ENCODE results near the gene MRE11.

Gene MRE11

GRCh38 chr11:94493281-94494125, at the start of gene MRE11, which contains the start of gene ANKRD49:
TSS of gene MRE11 (minus strand) at chr11:94493844. CDS start at chr11:94492801, 1,043 bp downstream.
TSS of gene ANKRD49 (plus strand) at chr11:94493984. CDS start at chr11:94496694, 2,710 bp downstream.
- H3K9me3 ChIP-seq (ENCODE audit: control insufficient read depth in 1 of 2, low read length in 2 of 2): no peaks in the 10 kb centered on the region
- H3K4me3 ChIP-seq (ENCODE audit: low read depth in 1 of 2, low read length in 2 of 2): peak within 1 kb of the TSS; percentile 98 to 99
- peaks cover 20 to 40% of the 10 kb centered on the region in 2 donors for H3K36me3 ChIP-seq (ENCODE audit: control insufficient read depth in 1 of 2, insufficient read depth in 2 of 2, low read length in 2 of 2)
- peaks cover 19% of the 10 kb centered on the region in 2 donors for H3K4me1 ChIP-seq (ENCODE audit: control insufficient read depth in 1 of 2, insufficient read depth in 2 of 2, low read length in 2 of 2)
- peak within 1 kb of the TSS; percentile 27 for H3K27ac ChIP-seq (ENCODE audit: low read depth, low read length)
- no peaks in the 10 kb centered on the region for H3K27me3 ChIP-seq (ENCODE audit: control insufficient read depth in 1 of 2, insufficient read depth in 2 of 2, low read length in 2 of 2)
- H3K9ac ChIP-seq (ENCODE audit: low read depth in 1 of 2, low read length in 2 of 2): peak within 1 kb of the TSS; percentile 91

- H3K4me1 ChIP-seq (ENCODE audit: control insufficient read depth in 1 of 2, insufficient read depth in 2 of 2, low read length in 2 of 2): peaks cover 32 to 36% of the 10 kb centered on the region in 2 donors
- H3K36me3 ChIP-seq (ENCODE audit: control insufficient read depth in 1 of 2, insufficient read depth in 2 of 2, low read length in 2 of 2): no peaks in the 10 kb centered on the region
- no peak overlapping the region for H3K27ac ChIP-seq (ENCODE audit: low read depth, low read length)
- no peaks in the 10 kb centered on the region for H3K9me3 ChIP-seq (ENCODE audit: control insufficient read depth in 1 of 2, low read length in 2 of 2)
- no peaks in the 10 kb centered on the region for H3K27me3 ChIP-seq (ENCODE audit: control insufficient read depth in 1 of 2, insufficient read depth in 2 of 2, low read length in 2 of 2)
- H3K9ac ChIP-seq (ENCODE audit: low read depth in 1 of 2, low read length in 2 of 2): no peak overlapping the region
- no peak overlapping the region for H3K4me3 ChIP-seq (ENCODE audit: low read depth in 1 of 2, low read length in 2 of 2)
These were observed 45.8 kb upstream of the MRE11 start for GRCh38 chr11:94539420-94539819.

GRCh38 chr11:94537031-94537600, 43.5 kb upstream of the MRE11 start:
- no peaks in the 10 kb centered on the region for H3K36me3 ChIP-seq (ENCODE audit: control insufficient read depth in 1 of 2, insufficient read depth in 2 of 2, low read length in 2 of 2)
- no peaks in the 10 kb centered on the region for H3K27me3 ChIP-seq (ENCODE audit: control insufficient read depth in 1 of 2, insufficient read depth in 2 of 2, low read length in 2 of 2)
- H3K4me1 ChIP-seq (ENCODE audit: control insufficient read depth in 1 of 2, insufficient read depth in 2 of 2, low read length in 2 of 2): peaks cover 28 to 32% of the 10 kb centered on the region in 2 donors
- H3K27ac ChIP-seq (ENCODE audit: low read depth, low read length): no peak overlapping the region
- no peaks in the 10 kb centered on the region for H3K9me3 ChIP-seq (ENCODE audit: control insufficient read depth in 1 of 2, low read length in 2 of 2)
- no peak overlapping the region for H3K4me3 ChIP-seq (ENCODE audit: low read depth in 1 of 2, low read length in 2 of 2)
- no peak overlapping the region for H3K9ac ChIP-seq (ENCODE audit: low read depth in 1 of 2, low read length in 2 of 2)

- Histone ChIP-seq H3K27ac (ENCODE audit: low read depth, low read length) (no peak overlapping the region), H3K4me1 (ENCODE audit: control insufficient read depth in 1 of 2, insufficient read depth in 2 of 2, low read length in 2 of 2) (peaks cover 25 to 32% of the 10 kb centered on the region in 2 donors), H3K27me3 (ENCODE audit: control insufficient read depth in 1 of 2, insufficient read depth in 2 of 2, low read length in 2 of 2) (no peaks in the 10 kb centered on the region), H3K4me3 (ENCODE audit: low read depth in 1 of 2, low read length in 2 of 2) (peak overlapping the region in 1 of 2 donors; percentile 4), H3K9me3 (ENCODE audit: control insufficient read depth in 1 of 2, low read length in 2 of 2) (no peaks in the 10 kb centered on the region), H3K36me3 (ENCODE audit: control insufficient read depth in 1 of 2, insufficient read depth in 2 of 2, low read length in 2 of 2) (no peaks in the 10 kb centered on the region), H3K9ac (ENCODE audit: low read depth in 1 of 2, low read length in 2 of 2) (no peak overlapping the region)
These were observed 42.7 kb upstream of the MRE11 start for GRCh38 chr11:94536386-94536785.

GRCh38 chr11:94533696-94534630, 40.3 kb upstream of the MRE11 start:
- H3K4me3 ChIP-seq (ENCODE audit: low read depth in 1 of 2, low read length in 2 of 2): no peak overlapping the region
- no peaks in the 10 kb centered on the region for H3K36me3 ChIP-seq (ENCODE audit: control insufficient read depth in 1 of 2, insufficient read depth in 2 of 2, low read length in 2 of 2)
- no peak overlapping the region for H3K27ac ChIP-seq (ENCODE audit: low read depth, low read length)
- peaks cover 16 to 25% of the 10 kb centered on the region in 2 donors for H3K4me1 ChIP-seq (ENCODE audit: control insufficient read depth in 1 of 2, insufficient read depth in 2 of 2, low read length in 2 of 2)
- H3K27me3 ChIP-seq (ENCODE audit: control insufficient read depth in 1 of 2, insufficient read depth in 2 of 2, low read length in 2 of 2): no peaks in the 10 kb centered on the region
- H3K9ac ChIP-seq (ENCODE audit: low read depth in 1 of 2, low read length in 2 of 2): no peak overlapping the region
- no peaks in the 10 kb centered on the region for H3K9me3 ChIP-seq (ENCODE audit: control insufficient read depth in 1 of 2, low read length in 2 of 2)

- H3K9me3 ChIP-seq (ENCODE audit: control insufficient read depth in 1 of 2, low read length in 2 of 2): no peaks in the 10 kb centered on the region
- H3K36me3 ChIP-seq (ENCODE audit: control insufficient read depth in 1 of 2, insufficient read depth in 2 of 2, low read length in 2 of 2): no peaks in the 10 kb centered on the region
- no peak overlapping the region for H3K9ac ChIP-seq (ENCODE audit: low read depth in 1 of 2, low read length in 2 of 2)
- H3K27ac ChIP-seq (ENCODE audit: low read depth, low read length): no peak overlapping the region
- peaks cover 13 to 25% of the 10 kb centered on the region in 2 donors for H3K4me1 ChIP-seq (ENCODE audit: control insufficient read depth in 1 of 2, insufficient read depth in 2 of 2, low read length in 2 of 2)
- no peak overlapping the region for H3K4me3 ChIP-seq (ENCODE audit: low read depth in 1 of 2, low read length in 2 of 2)
- H3K27me3 ChIP-seq (ENCODE audit: control insufficient read depth in 1 of 2, insufficient read depth in 2 of 2, low read length in 2 of 2): no peaks in the 10 kb centered on the region
These were observed 39.6 kb upstream of the MRE11 start for GRCh38 chr11:94533206-94533605.

GRCh38 chr11:94532211-94532610, 38.6 kb upstream of the MRE11 start:
- Histone ChIP-seq H3K27me3 (ENCODE audit: control insufficient read depth in 1 of 2, insufficient read depth in 2 of 2, low read length in 2 of 2) (no peaks in the 10 kb centered on the region), H3K27ac (ENCODE audit: low read depth, low read length) (no peak overlapping the region), H3K4me3 (ENCODE audit: low read depth in 1 of 2, low read length in 2 of 2) (no peak overlapping the region)

GRCh38 chr11:94528551-94528950, 34.9 kb upstream of the MRE11 start:
- no peak overlapping the region for H3K27ac ChIP-seq (ENCODE audit: low read depth, low read length)
- no peaks in the 10 kb centered on the region for H3K27me3 ChIP-seq (ENCODE audit: control insufficient read depth in 1 of 2, insufficient read depth in 2 of 2, low read length in 2 of 2)
- no peak overlapping the region for H3K9ac ChIP-seq (ENCODE audit: low read depth in 1 of 2, low read length in 2 of 2)
- no peaks in the 10 kb centered on the region for H3K9me3 ChIP-seq (ENCODE audit: control insufficient read depth in 1 of 2, low read length in 2 of 2)
- no peak overlapping the region for H3K4me3 ChIP-seq (ENCODE audit: low read depth in 1 of 2, low read length in 2 of 2)
- H3K4me1 ChIP-seq (ENCODE audit: control insufficient read depth in 1 of 2, insufficient read depth in 2 of 2, low read length in 2 of 2): peaks cover 5 to 9% of the 10 kb centered on the region in 2 donors
- H3K36me3 ChIP-seq (ENCODE audit: control insufficient read depth in 1 of 2, insufficient read depth in 2 of 2, low read length in 2 of 2): no peaks in the 10 kb centered on the region

More at GRCh38 chr11:94532211-94532610, 38.6 kb upstream of the MRE11 start:
- H3K9ac ChIP-seq (ENCODE audit: low read depth in 1 of 2, low read length in 2 of 2): no peak overlapping the region
- H3K36me3 ChIP-seq (ENCODE audit: control insufficient read depth in 1 of 2, insufficient read depth in 2 of 2, low read length in 2 of 2): no peaks in the 10 kb centered on the region
- no peaks in the 10 kb centered on the region for H3K9me3 ChIP-seq (ENCODE audit: control insufficient read depth in 1 of 2, low read length in 2 of 2)
- H3K4me1 ChIP-seq (ENCODE audit: control insufficient read depth in 1 of 2, insufficient read depth in 2 of 2, low read length in 2 of 2): peaks cover 6 to 18% of the 10 kb centered on the region in 2 donors

GRCh38 chr11:94526645-94527438, 33.2 kb upstream of the MRE11 start:
- Histone ChIP-seq H3K36me3 (ENCODE audit: control insufficient read depth in 1 of 2, insufficient read depth in 2 of 2, low read length in 2 of 2) (no peaks in the 10 kb centered on the region), H3K27me3 (ENCODE audit: control insufficient read depth in 1 of 2, insufficient read depth in 2 of 2, low read length in 2 of 2) (no peaks in the 10 kb centered on the region), H3K4me1 (ENCODE audit: control insufficient read depth in 1 of 2, insufficient read depth in 2 of 2, low read length in 2 of 2) (peaks cover 5 to 7% of the 10 kb centered on the region in 2 donors), H3K9ac (ENCODE audit: low read depth in 1 of 2, low read length in 2 of 2) (no peak overlapping the region), H3K9me3 (ENCODE audit: control insufficient read depth in 1 of 2, low read length in 2 of 2) (no peaks in the 10 kb centered on the region), H3K4me3 (ENCODE audit: low read depth in 1 of 2, low read length in 2 of 2) (no peak overlapping the region), H3K27ac (ENCODE audit: low read depth, low read length) (no peak overlapping the region)
